Astrocyte (in vitro differentiated cells and primary cell): ENCODE measurements around the gene SLC25A28. TPM values are rescaled to one million over a fixed set of nuclear protein-coding genes. Genes with fewer than 3 reads are reported as not detected.

Experiments
- DNase-seq: peaks from one replicate; pipeline ENCODE4 v3.0.0-alpha.2; 2010; ENCODE audit warnings: low read depth
- FAIRE-seq: peaks from 2 replicates; lab custom pipeline; 2011; peaks lifted over from hg19 to GRCh38; lab: Jason Lieb, UNC
- H2AFZ ChIP-seq: 2 replicates; pipeline ENCODE4 v1.6.0; 2012; ENCODE audit warnings: low read depth, low read length, inconsistent platforms
- H3K27ac ChIP-seq: 2 replicates; pipeline ENCODE4 v1.5.1; 2011; ENCODE audit warnings: low read depth, low read length, inconsistent platforms
- H3K27me3 ChIP-seq: 2 replicates; pipeline ENCODE4 v1.6.0; 2011; ENCODE audit warnings: low read length, inconsistent platforms; ENCODE audit not compliant: insufficient read depth
- H3K36me3 ChIP-seq: 2 replicates; pipeline ENCODE4 v1.5.1; 2011; ENCODE audit warnings: low read length, inconsistent platforms; ENCODE audit not compliant: insufficient read depth
- H3K4me1 ChIP-seq: 2 replicates; pipeline ENCODE4 v1.5.1; 2011; ENCODE audit warnings: low read length, inconsistent platforms; ENCODE audit not compliant: insufficient read depth
- H3K4me2 ChIP-seq: 2 replicates; pipeline ENCODE4 v1.6.0; 2012; ENCODE audit warnings: low read length, inconsistent platforms
- H3K4me3 ChIP-seq: 2 replicates; pipeline ENCODE4 v1.5.1; 2011; ENCODE audit warnings: low read depth, mild to moderate bottlenecking, low read length, inconsistent platforms; ENCODE audit not compliant: insufficient read depth
- H3K79me2 ChIP-seq: 2 replicates; pipeline ENCODE4 v1.6.0; 2012; ENCODE audit warnings: mild to moderate bottlenecking, low read length, inconsistent platforms; ENCODE audit not compliant: insufficient read depth
- H3K9ac ChIP-seq: 2 replicates; pipeline ENCODE4 v1.6.0; 2012; ENCODE audit warnings: mild to moderate bottlenecking, low read length, inconsistent platforms
- H3K9me3 ChIP-seq: 2 replicates; pipeline ENCODE4 v1.5.1; 2012; ENCODE audit warnings: low read depth, mild to moderate bottlenecking, low read length, inconsistent platforms; ENCODE audit not compliant: insufficient read depth
- H4K20me1 ChIP-seq: 2 replicates; pipeline ENCODE4 v1.6.0; 2012; ENCODE audit warnings: low read length, inconsistent platforms; ENCODE audit not compliant: insufficient read depth
- H3K27ac Mint-ChIP-seq: one replicate; pipeline ENCODE4 v1.8.0; 2021; ENCODE audit warnings: mild to moderate bottlenecking, mixed read lengths; ENCODE audit not compliant: unreplicated experiment
- H3K27me3 Mint-ChIP-seq: one replicate; pipeline ENCODE4 v1.8.0; 2021; ENCODE audit warnings: low read depth, mixed read lengths; ENCODE audit not compliant: unreplicated experiment
- H3K36me3 Mint-ChIP-seq: one replicate; pipeline ENCODE4 v1.8.0; 2021; ENCODE audit warnings: low read depth, mixed read lengths; ENCODE audit not compliant: unreplicated experiment
- H3K4me1 Mint-ChIP-seq: one replicate; pipeline ENCODE4 v1.8.0; 2021; ENCODE audit warnings: low read depth, mixed read lengths; ENCODE audit not compliant: unreplicated experiment
- H3K4me3 Mint-ChIP-seq: one replicate; pipeline ENCODE4 v1.8.0; 2021; ENCODE audit warnings: mild to moderate bottlenecking, moderate library complexity, mixed read lengths; ENCODE audit not compliant: unreplicated experiment
- H3K9me3 Mint-ChIP-seq: one replicate; pipeline ENCODE4 v1.8.0; 2021; ENCODE audit warnings: mild to moderate bottlenecking, mixed read lengths; ENCODE audit not compliant: unreplicated experiment
- EZH2 ChIP-seq: IDR thresholded peaks from 2 replicates; pipeline ENCODE4 v1.6.1; 2012; ENCODE audit warnings: mild to moderate bottlenecking, low read length, inconsistent platforms; ENCODE audit not compliant: insufficient read depth
- total RNA-seq: library from RNA; stranded (reverse); gene quantifications from 2 replicates; pipeline ENCODE4 v1.2.1, GENCODE V29; 2021
- TF ChIP-seq, protein P1 (sequence below): IDR thresholded peaks from 2 replicates; pipeline ENCODE4 v1.5.1; 2011; ENCODE audit warnings: low read depth, mild to moderate bottlenecking, inconsistent platforms, low read length, moderate library complexity; ENCODE audit not compliant: insufficient read depth

SLC25A28 gene
- total RNA-seq, 1 donor from 2014 or later: 38.0 TPM

DNA sequence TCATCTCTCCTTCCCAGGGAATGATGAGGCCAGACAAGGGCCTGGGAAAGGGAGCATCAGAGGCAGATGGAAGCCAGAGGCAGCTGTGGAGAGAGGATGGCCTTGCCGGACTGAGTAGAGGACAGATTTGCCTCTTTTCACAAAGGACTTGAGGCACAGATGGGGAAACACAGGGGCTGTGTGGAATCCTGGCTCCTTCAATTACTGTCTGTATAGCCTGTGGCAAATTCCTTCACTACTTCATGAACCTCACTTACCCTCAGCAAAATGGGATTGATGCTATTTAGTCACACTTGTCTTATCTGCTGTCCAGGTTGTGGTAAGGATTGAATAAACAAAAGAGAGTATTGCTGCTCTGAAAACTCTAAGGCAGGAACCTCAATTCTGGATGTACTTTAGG, 40.3 kb downstream of the SLC25A28 start:
- DNase-seq (no peak), FAIRE-seq (no peak)
- no peaks in the 10 kb centered on the region for H3K4me1 ChIP-seq
- peaks cover 10% of the 10 kb centered on the region for H3K27me3 ChIP-seq
- H3K36me3 ChIP-seq: no peaks in the 10 kb centered on the region
- no peaks in the 10 kb centered on the region for H3K79me2 ChIP-seq
- H3K9me3 ChIP-seq: no peaks in the 10 kb centered on the region
- H3K4me2 ChIP-seq: no peak overlapping the region
- no peak overlapping the region for H3K4me3 ChIP-seq
- Mint-ChIP-seq H3K36me3 (no peaks in the 10 kb centered on the region), H3K9me3 (no peaks in the 10 kb centered on the region), H3K4me1 (no peaks in the 10 kb centered on the region), H3K27ac (no peak overlapping the region), H3K4me3 (no peak overlapping the region), H3K27me3 (peaks cover 33% of the 10 kb centered on the region)
- H4K20me1 ChIP-seq: no peaks in the 10 kb centered on the region
- no peak overlapping the region for H3K27ac ChIP-seq
- no peak overlapping the region for H3K9ac ChIP-seq
- TF ChIP-seq, protein P1, sequence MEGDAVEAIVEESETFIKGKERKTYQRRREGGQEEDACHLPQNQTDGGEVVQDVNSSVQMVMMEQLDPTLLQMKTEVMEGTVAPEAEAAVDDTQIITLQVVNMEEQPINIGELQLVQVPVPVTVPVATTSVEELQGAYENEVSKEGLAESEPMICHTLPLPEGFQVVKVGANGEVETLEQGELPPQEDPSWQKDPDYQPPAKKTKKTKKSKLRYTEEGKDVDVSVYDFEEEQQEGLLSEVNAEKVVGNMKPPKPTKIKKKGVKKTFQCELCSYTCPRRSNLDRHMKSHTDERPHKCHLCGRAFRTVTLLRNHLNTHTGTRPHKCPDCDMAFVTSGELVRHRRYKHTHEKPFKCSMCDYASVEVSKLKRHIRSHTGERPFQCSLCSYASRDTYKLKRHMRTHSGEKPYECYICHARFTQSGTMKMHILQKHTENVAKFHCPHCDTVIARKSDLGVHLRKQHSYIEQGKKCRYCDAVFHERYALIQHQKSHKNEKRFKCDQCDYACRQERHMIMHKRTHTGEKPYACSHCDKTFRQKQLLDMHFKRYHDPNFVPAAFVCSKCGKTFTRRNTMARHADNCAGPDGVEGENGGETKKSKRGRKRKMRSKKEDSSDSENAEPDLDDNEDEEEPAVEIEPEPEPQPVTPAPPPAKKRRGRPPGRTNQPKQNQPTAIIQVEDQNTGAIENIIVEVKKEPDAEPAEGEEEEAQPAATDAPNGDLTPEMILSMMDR: no peak
- TF ChIP-seq EZH2: no peak
- no peak overlapping the region for H2AFZ ChIP-seq

DNA sequence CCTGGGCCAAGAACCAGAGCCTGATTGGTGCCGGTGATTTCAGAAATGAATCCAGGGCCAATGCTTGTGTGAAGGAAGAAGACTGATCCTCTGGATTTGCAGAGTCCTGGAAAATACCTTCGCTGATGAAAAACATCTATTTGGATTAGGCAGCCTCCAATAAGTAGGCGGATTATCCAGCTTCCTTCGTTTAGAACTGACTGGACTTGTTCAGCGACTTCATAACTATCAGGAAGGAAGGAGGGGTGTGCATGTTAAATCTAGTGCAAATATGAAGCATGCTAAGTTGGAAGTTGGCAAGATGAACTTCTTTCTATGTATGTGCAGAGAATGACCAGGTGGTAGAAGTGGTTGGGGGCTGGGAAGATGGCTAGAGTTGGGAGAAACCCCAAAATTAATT, 46.4 kb downstream of the SLC25A28 start:
- TF ChIP-seq, protein P1: no peak
- TF ChIP-seq EZH2: no peak
- no peaks in the 10 kb centered on the region for H3K79me2 ChIP-seq
- FAIRE-seq: no peak
- no peaks in the 10 kb centered on the region for H3K4me1 Mint-ChIP-seq
- H3K4me2 ChIP-seq: no peak overlapping the region
- H2AFZ ChIP-seq: no peak overlapping the region
- no peaks in the 10 kb centered on the region for H3K9me3 Mint-ChIP-seq
- no peaks in the 10 kb centered on the region for H3K4me1 ChIP-seq
- H3K27ac Mint-ChIP-seq: no peak overlapping the region
- no peak overlapping the region for H3K27ac ChIP-seq
- no peaks in the 10 kb centered on the region for H4K20me1 ChIP-seq
- H3K9ac ChIP-seq: no peak overlapping the region
- no peak overlapping the region for H3K4me3 Mint-ChIP-seq
- DNase-seq: no peak
- H3K36me3 Mint-ChIP-seq: no peaks in the 10 kb centered on the region
- no peak overlapping the region for H3K4me3 ChIP-seq
- peaks cover 3% of the 10 kb centered on the region for H3K27me3 ChIP-seq
- H3K36me3 ChIP-seq: no peaks in the 10 kb centered on the region
- H3K27me3 Mint-ChIP-seq: peaks cover 30% of the 10 kb centered on the region
- H3K9me3 ChIP-seq: no peaks in the 10 kb centered on the region

DNA sequence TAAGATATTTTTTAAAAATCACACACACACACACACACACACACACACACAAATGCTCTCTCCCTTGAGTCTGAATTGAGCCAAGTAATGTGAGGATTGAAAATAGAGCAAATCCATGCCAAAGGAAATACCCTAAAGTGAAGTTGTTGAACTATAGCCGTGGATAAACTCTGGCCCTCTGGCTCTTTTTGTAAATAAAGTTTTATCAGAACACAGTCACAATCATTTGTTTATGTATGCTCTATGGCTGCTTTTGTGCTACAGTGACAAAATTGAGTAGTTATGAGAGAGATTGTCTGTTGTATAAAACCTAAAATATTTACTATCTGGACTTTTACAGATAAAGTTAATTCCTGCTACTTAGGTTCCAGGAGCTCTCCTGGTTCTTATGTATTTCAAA, 48.4 kb downstream of the SLC25A28 start:
- no peak overlapping the region for H3K9ac ChIP-seq
- H3K9me3 ChIP-seq: no peaks in the 10 kb centered on the region
- no peaks in the 10 kb centered on the region for H4K20me1 ChIP-seq
- DNase-seq: no peak
- no peaks in the 10 kb centered on the region for H3K4me1 ChIP-seq
- TF ChIP-seq, protein P1: no peak
- no peak for TF ChIP-seq EZH2
- no peak overlapping the region for H2AFZ ChIP-seq
- no peaks in the 10 kb centered on the region for H3K36me3 ChIP-seq
- no peaks in the 10 kb centered on the region for H3K79me2 ChIP-seq
- no peak overlapping the region for H3K4me3 ChIP-seq
- H3K36me3 Mint-ChIP-seq: no peaks in the 10 kb centered on the region
- FAIRE-seq: no peak
- no peaks in the 10 kb centered on the region for H3K9me3 Mint-ChIP-seq
- no peak overlapping the region for H3K4me3 Mint-ChIP-seq
- H3K27ac Mint-ChIP-seq: no peak overlapping the region
- no peak overlapping the region for H3K4me2 ChIP-seq
- peaks cover 1% of the 10 kb centered on the region for H3K27me3 ChIP-seq
- no peak overlapping the region for H3K27ac ChIP-seq
- no peaks in the 10 kb centered on the region for H3K4me1 Mint-ChIP-seq
- H3K27me3 Mint-ChIP-seq: peaks cover 16% of the 10 kb centered on the region
